Measurements from ENCODE around the gene ZBTB20.

GRCh38 chr3:114803042-114803695, 343.9 kb downstream of the ZBTB20 start:
- TF ChIP-seq CTCF (IDR thresholded peaks at IDR 0.05; ENCODE audit: low read depth, low read length, missing input control) = no peak
- no peak for TF ChIP-seq TAF1 (conservative IDR thresholded peaks at IDR 0.05)
- TF ChIP-seq MAX (IDR thresholded peaks at IDR 0.05) = no peak
- no peak for TF ChIP-seq YY1 (IDR thresholded peaks at IDR 0.05)
- no peak for TF ChIP-seq RAD21 (IDR thresholded peaks at IDR 0.05)
- no peak for TF ChIP-seq REST (IDR thresholded peaks at IDR 0.05)
- TF ChIP-seq FOXA1 (IDR thresholded peaks at IDR 0.05) = no peak
- TF ChIP-seq RXRA (IDR thresholded peaks at IDR 0.05) = no peak

Measured in liver (tissue), 3 donors.